OCI-LY1 (cell line): ENCODE measurements around the gene SLC43A1.

ENCODE experiments used
- H2AFZ ChIP-seq: fragments of 200-600 bp; sonication (generic), shearing (Covaris generic); 2 replicates; pipeline ENCODE4 v1.6.0; 2014; ENCODE audit warnings: antibody characterized with exemption, mild to moderate bottlenecking, low read length
- H3F3A ChIP-seq: fragments of 200-600 bp; sonication (generic), shearing (Covaris generic); 2 replicates; pipeline ENCODE4 v1.6.0; 2014; ENCODE audit warnings: mild to moderate bottlenecking, antibody characterized with exemption, low read length, moderate library complexity; ENCODE audit not compliant: insufficient read depth
- H3K27ac ChIP-seq: fragments of 200-600 bp; sonication (generic); 2 replicates; pipeline ENCODE4 v1.5.1; 2014; ENCODE audit warnings: low read length, mixed run types, mild to moderate bottlenecking, low read depth; ENCODE audit not compliant: poor library complexity, severe bottlenecking
- H3K27me3 ChIP-seq: fragments of 200-600 bp; sonication (generic); 2 replicates; pipeline ENCODE4 v1.6.0; 2014; ENCODE audit warnings: antibody characterized with exemption, mild to moderate bottlenecking, low read length, moderate library complexity; ENCODE audit not compliant: insufficient read depth
- H3K36me3 ChIP-seq: fragments of 200-600 bp; sonication (generic); 2 replicates; pipeline ENCODE4 v1.6.1; 2014; ENCODE audit warnings: mild to moderate bottlenecking, antibody characterized with exemption, low read length, moderate library complexity, mixed read lengths; ENCODE audit not compliant: insufficient read depth
- H3K4me1 ChIP-seq: fragments of 200-600 bp; sonication (generic); 2 replicates; pipeline ENCODE4 v1.5.1; 2014; ENCODE audit warnings: mild to moderate bottlenecking, low read length, moderate library complexity; ENCODE audit not compliant: insufficient read depth, severe bottlenecking
- H3K4me2 ChIP-seq: fragments of 200-600 bp; sonication (generic), shearing (Covaris generic); 2 replicates; pipeline ENCODE4 v1.6.1; 2014; ENCODE audit warnings: low read length
- H3K4me3 ChIP-seq: fragments of 200-600 bp; sonication (generic); 2 replicates; pipeline ENCODE4 v1.5.1; 2014; ENCODE audit warnings: low read length, low read depth, mild to moderate bottlenecking, mixed read lengths; ENCODE audit not compliant: poor library complexity, severe bottlenecking
- H3K79me2 ChIP-seq: fragments of 200-600 bp; shearing (Covaris generic); 2 replicates; pipeline ENCODE4 v1.6.1; 2016; ENCODE audit warnings: mixed run types, low read length, mixed read lengths; ENCODE audit not compliant: insufficient read depth
- H3K9ac ChIP-seq: fragments of 200-600 bp; sonication (generic), shearing (Covaris generic); 2 replicates; pipeline ENCODE4 v1.6.1; 2014; ENCODE audit warnings: mild to moderate bottlenecking, low read length, mixed read lengths
- H3K9me2 ChIP-seq: fragments of 200-600 bp; sonication (generic), shearing (Covaris generic); 2 replicates; pipeline ENCODE4 v1.6.1; 2014; ENCODE audit warnings: low read depth, mild to moderate bottlenecking, low read length, mixed read lengths
- H3K9me3 ChIP-seq: fragments of 200-600 bp; shearing (Covaris generic); 2 replicates; pipeline ENCODE4 v1.6.1; 2014; ENCODE audit warnings: low read length, mixed read lengths
- H4K20me1 ChIP-seq: fragments of 200-600 bp; sonication (generic), shearing (Covaris generic); 2 replicates; pipeline ENCODE4 v1.6.0; 2016; ENCODE audit warnings: mild to moderate bottlenecking, low read length; ENCODE audit not compliant: insufficient read depth
- CTCF ChIP-seq: fragments of 200-600 bp; sonication (generic), shearing (Covaris generic); IDR thresholded peaks from 2 replicates; pipeline ENCODE4 v1.5.1; 2017; ENCODE audit warnings: mild to moderate bottlenecking, antibody characterized with exemption, low read length, moderate library complexity, mixed read lengths
- EZH2 ChIP-seq: fragments of 200-600 bp; sonication (generic), shearing (Covaris generic); IDR thresholded peaks from 2 replicates; pipeline ENCODE4 v1.8.0; 2017; ENCODE audit warnings: borderline replicate concordance, mixed run types, mild to moderate bottlenecking, antibody characterized with exemption, low read length, moderate library complexity, mixed read lengths

SLC43A1 gene

GRCh38 chr11:57544566-57544965 is 29.1 kb upstream of the SLC43A1 start:
- H3F3A ChIP-seq, result no peaks in the 10 kb centered on the region
- H3K36me3 ChIP-seq, result no peaks in the 10 kb centered on the region
- no peaks in the 10 kb centered on the region for H3K9me2 ChIP-seq
- H4K20me1 ChIP-seq, result no peaks in the 10 kb centered on the region
- no peaks in the 10 kb centered on the region for H3K27me3 ChIP-seq
- H2AFZ ChIP-seq, result no peak overlapping the region
- no peak overlapping the region for H3K4me2 ChIP-seq
- no peaks in the 10 kb centered on the region for H3K9me3 ChIP-seq
- no peaks in the 10 kb centered on the region for H3K4me1 ChIP-seq
- TF ChIP-seq EZH2 (no peak), CTCF (no peak)
- H3K4me3 ChIP-seq, result no peak overlapping the region
- H3K9ac ChIP-seq, result no peak overlapping the region
- no peaks in the 10 kb centered on the region for H3K79me2 ChIP-seq
- no peak overlapping the region for H3K27ac ChIP-seq

GRCh38 chr11:57543593-57543992 is 28.1 kb upstream of the SLC43A1 start:
- no peak overlapping the region for H2AFZ ChIP-seq
- H3K36me3 ChIP-seq, result no peaks in the 10 kb centered on the region
- H3K9me2 ChIP-seq, result no peaks in the 10 kb centered on the region
- H3K4me2 ChIP-seq, result no peak overlapping the region
- no peak overlapping the region for H3K4me3 ChIP-seq
- H3K4me1 ChIP-seq, result no peaks in the 10 kb centered on the region
- no peaks in the 10 kb centered on the region for H4K20me1 ChIP-seq
- no peaks in the 10 kb centered on the region for H3K9me3 ChIP-seq
- no peaks in the 10 kb centered on the region for H3K79me2 ChIP-seq
- TF ChIP-seq EZH2 (no peak), CTCF (no peak)
- no peak overlapping the region for H3K9ac ChIP-seq
- H3K27ac ChIP-seq, result no peak overlapping the region
- H3K27me3 ChIP-seq, result no peaks in the 10 kb centered on the region
- H3F3A ChIP-seq, result no peaks in the 10 kb centered on the region

GRCh38 chr11:57542582-57542981 is 27.1 kb upstream of the SLC43A1 start:
- Histone ChIP-seq H2AFZ (no peak overlapping the region), H3K9ac (no peak overlapping the region), H4K20me1 (no peaks in the 10 kb centered on the region), H3K79me2 (no peaks in the 10 kb centered on the region), H3F3A (no peaks in the 10 kb centered on the region), H3K9me2 (no peaks in the 10 kb centered on the region), H3K9me3 (no peaks in the 10 kb centered on the region), H3K36me3 (no peaks in the 10 kb centered on the region), H3K27me3 (no peaks in the 10 kb centered on the region), H3K4me2 (no peak overlapping the region), H3K4me1 (no peaks in the 10 kb centered on the region), H3K4me3 (no peak overlapping the region), H3K27ac (no peak overlapping the region)
- TF ChIP-seq CTCF (no peak), EZH2 (no peak)
